ENCODE data around the gene HNRNPCL4.
"Not testable (repeated sequence)": the region's sequence is repeated elsewhere in the genome, so short reads cannot be mapped to it uniquely, and the experiment has no call there.

The HNRNPCL4 gene

GRCh38 chr1:13165531-13165930, at the start of gene HNRNPCL4:
Gene HNRNPCL4, minus strand, starts transcription at chr1:13165631. Its CDS starts 164 bp downstream, at chr1:13165467.
- not testable (repeated sequence) for DNase-seq

- not testable (repeated sequence) for DNase-seq
Measured at GRCh38 chr1:13208712-13209111, 43.3 kb upstream of the HNRNPCL4 start.

- DNase-seq = not testable (repeated sequence)
Measured at GRCh38 chr1:13201309-13201708, 35.9 kb upstream of the HNRNPCL4 start, which contains the start of gene PRAMEF13. Gene PRAMEF13, minus strand, starts transcription at chr1:13201409. Its CDS starts 1,820 bp downstream, at chr1:13199589.

GRCh38 chr1:13171548-13171947, 6.1 kb upstream of the HNRNPCL4 start, which contains the start of gene PRAMEF9:
Gene PRAMEF9, plus strand, starts transcription at chr1:13171848. Its CDS starts 3,433 bp downstream, at chr1:13175281.
- DNase-seq = not testable (repeated sequence)

GRCh38 chr1:13155909-13156308, 9.5 kb downstream of the HNRNPCL4 start, which contains the start of gene PRAMEF26:
Gene PRAMEF26, minus strand, starts transcription at chr1:13156009. Its CDS starts 2,914 bp downstream, at chr1:13153095.
- not testable (repeated sequence) for DNase-seq

- not testable (repeated sequence) for DNase-seq
Measured at GRCh38 chr1:13116754-13117153, 48.7 kb downstream of the HNRNPCL4 start, which contains the start of gene HNRNPCL2. Gene HNRNPCL2, minus strand, starts transcription at chr1:13116854. Its CDS starts 454 bp downstream, at chr1:13116400.
